ENCODE data around the gene C9orf72. TPM values are rescaled to one million over a fixed set of nuclear protein-coding genes. Genes with fewer than 3 reads are reported as not detected.

The C9orf72 gene
- total and polyA plus RNA-seq, 2 experiments from 2014 or later = 11.6 to 27.8 TPM

- 0 out of 2 replicates have a peak, but pooled peaks have one; percentile 37 for TF ChIP-seq NANOG (IDR thresholded peaks at IDR 0.05; ENCODE audit: borderline replicate concordance)
- TF ChIP-seq CREB1 (CRISPR knock-in tag; IDR thresholded peaks at IDR 0.05; ENCODE audit: low read depth) = no peak
- H3K4me1 ChIP-seq (ENCODE audit: insufficient read depth) = peaks cover 37% of the 10 kb centered on the region
- H3K27ac ChIP-seq (ENCODE audit: low read depth) = no peak overlapping the region
- H2AFZ ChIP-seq = no peak overlapping the region
- Mint-ChIP-seq H3K36me3 (ENCODE audit: low read depth) (peaks cover 9% of the 10 kb centered on the region; the same call in 2 of the 3 replicates), H3K9me3 (no peaks in the 10 kb centered on the region), H3K27ac (peak overlapping the region; percentile 51; the same call in 1 of the 2 replicates), H3K27me3 (ENCODE audit: insufficient read depth, low read depth, poor library complexity) (no peaks in the 10 kb centered on the region), H3K4me3 (no peak overlapping the region), H3K4me1 (peaks cover 66% of the 10 kb centered on the region)
- ATAC-seq (no peak), DNase-seq (ENCODE audit: low spot score) (peak; percentile 21)
- no peaks in the 10 kb centered on the region; the same call in 1 of the 2 replicates for H3K36me3 ChIP-seq (ENCODE audit: insufficient read depth)
- peak overlapping the region; percentile 15; the same call in 1 of the 2 replicates for H3K4me2 ChIP-seq
- peaks cover 61% of the 10 kb centered on the region for H3K79me2 ChIP-seq (replicated peaks; ENCODE audit: insufficient read depth)
- peaks cover 8% of the 10 kb centered on the region for H3K9me2 ChIP-seq (ENCODE audit: insufficient read depth)
- 0 out of 2 replicates have a peak, but pooled peaks cover 2% of the 10 kb centered on the region for H4K20me1 ChIP-seq (replicated peaks; ENCODE audit: insufficient read depth)
- H3F3A ChIP-seq (replicated peaks; ENCODE audit: low read depth) = no peaks in the 10 kb centered on the region
- no peak overlapping the region for H3K4me3 ChIP-seq
- peaks cover 10% of the 10 kb centered on the region; the same call in 1 of the 2 replicates for H3K27me3 ChIP-seq (ENCODE audit: insufficient read depth)
Observed at GRCh38 chr9:27523141-27523540, 50.1 kb downstream of the C9orf72 start.

- H3K4me2 ChIP-seq = no peak overlapping the region
- DNase-seq (ENCODE audit: low spot score) (no peak), ATAC-seq (no peak)
- peaks cover 9% of the 10 kb centered on the region; the same call in 2 of the 3 replicates for H3K36me3 Mint-ChIP-seq (ENCODE audit: low read depth)
- no peaks in the 10 kb centered on the region for H3K27me3 Mint-ChIP-seq (ENCODE audit: insufficient read depth, low read depth, poor library complexity)
- H3K4me1 Mint-ChIP-seq = peaks cover 52% of the 10 kb centered on the region
- H3K79me2 ChIP-seq (replicated peaks; ENCODE audit: insufficient read depth) = peaks cover 57% of the 10 kb centered on the region
- no peaks in the 10 kb centered on the region for H3K27me3 ChIP-seq (ENCODE audit: insufficient read depth)
- no peak overlapping the region for H3K27ac ChIP-seq (ENCODE audit: low read depth)
- no peak overlapping the region for H3K27ac Mint-ChIP-seq
- H2AFZ ChIP-seq = no peak overlapping the region
- no peaks in the 10 kb centered on the region for H3K9me3 Mint-ChIP-seq
- no peak overlapping the region for H3K4me3 Mint-ChIP-seq
- TF ChIP-seq CREB1 (CRISPR knock-in tag; IDR thresholded peaks at IDR 0.05; ENCODE audit: low read depth) (no peak), ZNF462 (CRISPR knock-in tag; IDR thresholded peaks at IDR 0.05) (no peak), EZH2 (IDR thresholded peaks at IDR 0.05; ENCODE audit: low read depth, unreplicated experiment) (no peak), ZNF114 (CRISPR knock-in tag; IDR thresholded peaks at IDR 0.05) (no peak), POLR2AphosphoS5 (IDR thresholded peaks at IDR 0.05; ENCODE audit: low read depth) (no peak), ZNF331 (CRISPR knock-in tag; IDR thresholded peaks at IDR 0.05; ENCODE audit: low read depth) (no peak), NANOG (IDR thresholded peaks at IDR 0.05; ENCODE audit: borderline replicate concordance) (no peak), REST (IDR thresholded peaks at IDR 0.05; ENCODE audit: unreplicated experiment) (no peak)
- H3F3A ChIP-seq (replicated peaks; ENCODE audit: low read depth) = no peaks in the 10 kb centered on the region
- H4K20me1 ChIP-seq (replicated peaks; ENCODE audit: insufficient read depth) = 0 out of 2 replicates have a peak, but pooled peaks cover 3% of the 10 kb centered on the region
- no peak overlapping the region for H3K4me3 ChIP-seq
- H3K4me1 ChIP-seq (ENCODE audit: insufficient read depth) = peaks cover 24% of the 10 kb centered on the region
- peaks cover 11% of the 10 kb centered on the region for H3K9me2 ChIP-seq (ENCODE audit: insufficient read depth)
- H3K36me3 ChIP-seq (ENCODE audit: insufficient read depth) = no peaks in the 10 kb centered on the region; the same call in 1 of the 2 replicates
Observed at GRCh38 chr9:27520986-27521385, 52.3 kb downstream of the C9orf72 start.
